ENCODE measurements around the gene NEURL4.

NEURL4 gene

DNA sequence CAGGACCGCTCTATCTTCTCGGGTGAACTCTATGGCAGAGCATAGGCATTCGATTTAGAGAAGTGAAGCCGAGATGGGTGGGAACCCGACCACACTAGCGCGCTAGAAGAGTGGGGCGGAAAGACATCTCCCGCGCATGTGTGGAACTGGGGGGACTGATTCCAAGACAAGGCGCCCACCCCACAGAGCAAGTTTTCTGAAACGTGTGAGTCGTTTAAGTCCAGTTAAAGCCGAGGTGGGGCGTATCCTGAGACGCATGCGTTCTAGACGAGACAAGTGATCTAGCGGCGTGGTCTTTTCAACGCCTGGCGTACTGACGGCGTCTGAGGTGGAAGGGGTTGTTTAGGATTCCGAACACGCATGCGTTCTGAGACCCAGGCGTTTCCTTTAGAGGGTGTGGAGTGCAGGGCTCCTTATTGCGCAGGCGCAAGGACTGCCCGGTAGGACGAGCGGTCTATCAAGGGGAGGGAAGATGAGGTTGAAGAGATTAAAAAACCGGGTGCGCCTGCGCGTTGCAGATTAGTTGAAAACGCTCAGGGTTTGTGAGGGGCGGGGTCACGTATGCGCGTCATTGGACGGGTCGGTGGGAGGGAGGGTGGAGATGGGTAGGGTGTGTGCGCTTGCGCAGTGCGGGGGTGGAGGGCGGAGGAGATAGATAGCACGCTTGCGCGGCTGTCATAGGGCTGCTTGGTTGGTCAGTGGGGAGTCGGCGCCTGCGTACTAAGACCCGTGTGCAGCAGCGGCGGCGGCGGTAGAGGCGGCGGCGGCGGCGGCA lies 22.0 kb downstream of the NEURL4 start, which contains the start of gene EIF5A:
EIF5A (plus strand) TSS at position 718 of the 775 bp plus-strand sequence. CDS start 2,008 bp downstream, outside the sequence.
- peak; percentile 97 for DNase-seq (ENCODE audit: low read depth)
- TF ChIP-seq MYC (IDR thresholded peaks at IDR 0.05; ENCODE audit: low read depth, low read length) (peak; percentile 60), POLR2A (IDR thresholded peaks at IDR 0.05; ENCODE audit: extremely low read depth, insufficient read length) (peak; percentile 58)
- TF ChIP-seq, protein P1, sequence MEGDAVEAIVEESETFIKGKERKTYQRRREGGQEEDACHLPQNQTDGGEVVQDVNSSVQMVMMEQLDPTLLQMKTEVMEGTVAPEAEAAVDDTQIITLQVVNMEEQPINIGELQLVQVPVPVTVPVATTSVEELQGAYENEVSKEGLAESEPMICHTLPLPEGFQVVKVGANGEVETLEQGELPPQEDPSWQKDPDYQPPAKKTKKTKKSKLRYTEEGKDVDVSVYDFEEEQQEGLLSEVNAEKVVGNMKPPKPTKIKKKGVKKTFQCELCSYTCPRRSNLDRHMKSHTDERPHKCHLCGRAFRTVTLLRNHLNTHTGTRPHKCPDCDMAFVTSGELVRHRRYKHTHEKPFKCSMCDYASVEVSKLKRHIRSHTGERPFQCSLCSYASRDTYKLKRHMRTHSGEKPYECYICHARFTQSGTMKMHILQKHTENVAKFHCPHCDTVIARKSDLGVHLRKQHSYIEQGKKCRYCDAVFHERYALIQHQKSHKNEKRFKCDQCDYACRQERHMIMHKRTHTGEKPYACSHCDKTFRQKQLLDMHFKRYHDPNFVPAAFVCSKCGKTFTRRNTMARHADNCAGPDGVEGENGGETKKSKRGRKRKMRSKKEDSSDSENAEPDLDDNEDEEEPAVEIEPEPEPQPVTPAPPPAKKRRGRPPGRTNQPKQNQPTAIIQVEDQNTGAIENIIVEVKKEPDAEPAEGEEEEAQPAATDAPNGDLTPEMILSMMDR (IDR thresholded peaks at IDR 0.05; ENCODE audit: low read depth, low read length) = no peak
- TF ChIP-seq, protein P2, sequence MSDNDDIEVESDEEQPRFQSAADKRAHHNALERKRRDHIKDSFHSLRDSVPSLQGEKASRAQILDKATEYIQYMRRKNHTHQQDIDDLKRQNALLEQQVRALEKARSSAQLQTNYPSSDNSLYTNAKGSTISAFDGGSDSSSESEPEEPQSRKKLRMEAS (IDR thresholded peaks at IDR 0.05; ENCODE audit: low read depth, low read length) = peak; percentile 79
- H3K4me3 ChIP-seq (ENCODE audit: low read depth, low read length) = peak within 1 kb of the TSS; percentile 99

DNA sequence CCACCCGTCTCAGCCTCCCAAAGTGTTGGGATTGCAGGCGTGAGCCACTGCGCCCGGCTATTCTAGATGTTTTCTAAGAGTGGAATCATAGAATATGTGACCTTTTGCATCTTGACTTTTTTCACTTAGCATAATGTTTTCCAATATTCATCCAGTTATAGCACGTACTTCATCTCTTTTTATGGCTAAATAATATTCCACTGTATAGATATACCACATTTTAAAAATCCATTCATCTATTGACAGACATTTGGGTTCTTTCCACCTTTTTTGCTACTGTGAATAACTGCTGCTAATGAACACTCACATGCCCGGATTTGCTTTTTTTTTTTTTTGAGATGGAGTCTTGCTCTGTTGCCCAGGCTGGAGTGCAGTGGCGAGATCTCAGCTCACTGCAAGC lies 25.0 kb downstream of the NEURL4 start:
- no peak for DNase-seq (ENCODE audit: low read depth)
- TF ChIP-seq POLR2A (IDR thresholded peaks at IDR 0.05; ENCODE audit: extremely low read depth, insufficient read length) = no peak
- TF ChIP-seq, protein P1 (IDR thresholded peaks at IDR 0.05; ENCODE audit: low read depth, low read length) = no peak
- no peak for TF ChIP-seq MYC (IDR thresholded peaks at IDR 0.05; ENCODE audit: low read depth, low read length)
- TF ChIP-seq, protein P2 (IDR thresholded peaks at IDR 0.05; ENCODE audit: low read depth, low read length) = no peak
- H3K4me3 ChIP-seq (ENCODE audit: low read depth, low read length) = no peak overlapping the region

DNA sequence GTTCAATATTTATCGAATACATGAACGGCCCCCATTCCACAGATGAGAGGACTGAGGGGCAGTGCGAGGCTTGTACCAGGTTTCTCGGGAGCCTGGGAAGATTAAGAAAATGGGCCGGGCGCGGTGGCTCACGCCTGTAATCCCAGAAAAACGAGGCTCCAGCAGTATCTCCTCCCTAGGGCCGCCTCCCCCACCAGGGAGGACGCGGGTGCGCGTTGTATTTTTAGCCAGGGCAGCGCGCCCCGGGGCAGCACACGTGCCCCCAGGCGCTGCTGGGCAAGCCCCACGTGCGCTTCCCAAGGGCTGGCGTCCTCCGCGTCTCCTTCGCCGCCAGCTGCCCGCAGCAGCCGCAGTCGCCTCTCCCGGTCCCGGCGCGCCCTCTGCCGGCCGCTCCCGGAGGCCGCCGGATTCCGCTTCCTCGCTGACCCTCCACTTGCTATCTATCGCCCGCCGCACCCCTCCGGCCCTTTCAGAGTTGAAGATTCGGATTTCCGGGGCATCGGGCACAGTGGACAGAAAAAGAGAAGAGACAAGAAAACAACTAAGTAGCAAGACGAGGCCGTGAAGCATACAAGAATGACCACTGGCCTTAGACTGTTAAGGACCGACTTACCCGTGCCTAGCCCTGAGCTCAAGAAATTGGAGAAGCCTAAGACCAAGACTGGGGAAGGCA lies 32.8 kb downstream of the NEURL4 start:
- peak; percentile 85 for DNase-seq (ENCODE audit: low read depth)
- TF ChIP-seq, protein P1 (IDR thresholded peaks at IDR 0.05; ENCODE audit: low read depth, low read length) = peak; percentile 60
- TF ChIP-seq, protein P2 (IDR thresholded peaks at IDR 0.05; ENCODE audit: low read depth, low read length) = peak; percentile 97
- TF ChIP-seq MYC (IDR thresholded peaks at IDR 0.05; ENCODE audit: low read depth, low read length) = peak; percentile 97
- TF ChIP-seq POLR2A (IDR thresholded peaks at IDR 0.05; ENCODE audit: extremely low read depth, insufficient read length) = no peak
- no peak overlapping the region for H3K4me3 ChIP-seq (ENCODE audit: low read depth, low read length)

DNA sequence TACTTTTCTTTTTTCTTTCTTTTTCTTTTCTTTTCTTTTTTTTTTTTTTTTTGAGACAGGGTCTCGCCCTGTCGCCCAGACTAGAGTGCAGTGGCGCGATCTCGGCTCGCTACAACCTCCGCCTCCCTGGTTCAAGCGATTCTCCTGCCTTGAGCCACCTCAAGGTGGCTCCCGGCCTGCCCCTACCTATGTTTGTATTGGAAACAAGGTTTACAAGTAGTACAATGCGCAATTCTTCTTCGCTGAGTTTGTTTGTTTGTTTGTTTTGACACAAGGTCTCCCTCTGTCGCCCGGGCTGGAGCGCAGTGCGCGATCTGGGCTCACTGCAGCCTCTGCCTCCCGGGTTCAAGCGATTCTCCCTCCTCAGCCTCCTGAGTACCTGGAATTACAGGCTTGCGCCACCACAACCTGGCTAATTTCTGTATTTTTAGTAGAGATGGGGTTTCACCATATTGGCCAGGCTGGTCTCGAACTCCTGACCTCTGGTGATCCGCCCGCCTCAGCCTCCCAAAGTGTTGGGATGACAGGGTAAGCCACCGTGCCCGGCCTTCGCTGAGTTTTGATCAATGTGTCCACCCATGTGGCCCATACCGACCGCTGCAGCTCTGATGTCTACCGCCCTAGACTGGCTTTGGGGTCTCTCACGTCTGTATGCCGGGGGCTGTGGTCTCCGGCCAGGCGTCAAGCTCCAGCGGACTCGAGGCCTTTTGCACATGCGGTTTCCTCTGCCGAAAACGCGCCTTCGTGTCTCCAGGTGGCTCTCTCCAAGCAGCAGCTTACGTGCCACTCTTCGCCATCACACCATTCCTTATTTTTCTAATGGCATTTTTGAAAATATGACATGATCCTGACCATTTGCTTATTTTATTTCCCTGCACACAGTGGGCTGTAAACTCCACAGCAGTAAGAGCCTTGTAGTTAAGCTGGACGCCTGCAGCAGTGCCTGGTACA lies 33.6 kb downstream of the NEURL4 start:
- no peak for DNase-seq (ENCODE audit: low read depth)
- H3K4me3 ChIP-seq (ENCODE audit: low read depth, low read length) = no peak overlapping the region
- TF ChIP-seq, protein P1 (IDR thresholded peaks at IDR 0.05; ENCODE audit: low read depth, low read length) = no peak
- no peak for TF ChIP-seq MYC (IDR thresholded peaks at IDR 0.05; ENCODE audit: low read depth, low read length)
- TF ChIP-seq, protein P2 (IDR thresholded peaks at IDR 0.05; ENCODE audit: low read depth, low read length) = no peak
- TF ChIP-seq POLR2A (IDR thresholded peaks at IDR 0.05; ENCODE audit: extremely low read depth, insufficient read length) = no peak

DNA sequence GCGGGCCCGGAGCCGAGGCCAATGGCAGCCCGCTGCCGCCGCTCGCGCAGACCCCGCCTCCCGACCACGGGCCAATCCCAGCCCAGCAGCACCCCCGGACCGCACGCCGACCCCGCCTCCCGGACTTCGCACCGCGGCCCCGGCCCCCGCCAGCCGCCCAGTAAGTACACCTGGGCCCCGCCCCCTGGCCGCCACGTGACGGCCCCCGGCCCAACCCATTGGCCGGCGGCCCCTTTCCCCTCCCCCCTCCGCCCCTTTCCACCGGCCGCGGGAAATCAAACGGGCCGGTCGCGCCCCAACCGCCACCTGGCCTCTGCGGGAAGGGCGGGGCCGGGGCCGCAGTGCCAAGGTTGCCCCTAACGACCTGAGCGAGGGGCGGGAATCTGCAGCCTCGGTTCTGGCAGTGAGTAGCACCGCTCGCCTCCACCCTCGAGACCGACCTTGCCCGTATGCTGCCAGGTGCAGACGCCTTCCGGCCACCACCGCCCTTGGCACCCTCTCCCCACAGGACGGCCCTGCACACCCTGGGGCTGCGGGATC lies 34.5 kb downstream of the NEURL4 start, which contains the start of gene YBX2:
YBX2 (minus strand) TSS at position 26 of the 540 bp plus-strand sequence. CDS start 139 bp downstream, outside the sequence.
- no peak within 1 kb of the TSS for H3K4me3 ChIP-seq (ENCODE audit: low read depth, low read length)
- TF ChIP-seq, protein P2 (IDR thresholded peaks at IDR 0.05; ENCODE audit: low read depth, low read length) = no peak
- TF ChIP-seq, protein P1 (IDR thresholded peaks at IDR 0.05; ENCODE audit: low read depth, low read length) = no peak
- TF ChIP-seq POLR2A (IDR thresholded peaks at IDR 0.05; ENCODE audit: extremely low read depth, insufficient read length) = no peak
- no peak for TF ChIP-seq MYC (IDR thresholded peaks at IDR 0.05; ENCODE audit: low read depth, low read length)
- peak; percentile 59 for DNase-seq (ENCODE audit: low read depth)

Data from NB4 (cell line).